K562 (cell line): Measurements from ENCODE around the gene ATAD3B. TPM values are rescaled to one million over a fixed set of nuclear protein-coding genes. Genes with fewer than 3 reads are reported as not detected.
"Not testable (repeated sequence)": the region's sequence is repeated elsewhere in the genome, so short reads cannot be mapped to it uniquely, and the experiment has no call there.

Experiments used
- ATAC-seq: fragments of 200-7000 bp; cut with Tn5 transposase; 3 replicates; pipeline ENCODE4 v1.9.1; 2020; ENCODE audit warnings: moderate library complexity
- BruUV-seq: library from RNA; stranded (reverse); fragments of 400-500 nt; replicated peaks from 2 replicates; lab custom pipeline; 2021; lab: Mats Ljungman, UMichigan
- CTCF ChIA-PET: fragments of 300-600 bp; formaldehyde crosslinking; extraction: SDS; loops from one replicate; lab custom pipeline; 2021; ENCODE audit warnings: low intra/inter-chr PET ratio; lab: Yijun Ruan, JAX
- POLR2A ChIA-PET: fragments of 300-600, 350-650 bp; sonication (Branson Sonifier 250); formaldehyde crosslinking; extraction: SDS; loops from one replicate; lab custom pipeline; 2021; ENCODE audit warnings: antibody characterized with exemption, inconsistent platforms; lab: Yijun Ruan, JAX
- DNase-seq, 4 experiments: peaks; one replicate each; pipeline versions ENCODE4 v3.0.0 to v3.0.0-alpha.2; 2011 to 2018; ENCODE audit warnings: low spot score in 3 of 4, mixed read lengths in 3 of 4; ENCODE audit errors: extremely low read depth in 1 of 4
- FAIRE-seq: peaks from 2 replicates; lab custom pipeline; 2011; peaks lifted over from hg19 to GRCh38; lab: Jason Lieb, UNC
- H2AFZ ChIP-seq: 2 replicates; pipeline ENCODE4 v1.6.0; 2011; ENCODE audit warnings: low read depth, low read length, control low read depth, inconsistent platforms
- H3K27ac ChIP-seq: fragments of 200-600 bp; 3 replicates; pipeline ENCODE4 v1.8.0; 2011; ENCODE audit warnings: low read depth, mild to moderate bottlenecking, control low read depth, inconsistent platforms, low read length, moderate library complexity, mixed read lengths; ENCODE audit errors: extremely low read depth
- H3K27me3 ChIP-seq, 2 experiments: fragments of 300-600 bp in 1 of 2; 2 replicates in 1 of 2; 3 replicates in 1 of 2; pipeline versions ENCODE4 v1.6.0 to v1.8.0; 2011; ENCODE audit warnings: inconsistent platforms in 2 of 2, low read length in 2 of 2, mild to moderate bottlenecking in 1 of 2, mixed read lengths in 1 of 2, moderate library complexity in 1 of 2; ENCODE audit not compliant: control insufficient read depth in 2 of 2, insufficient read depth in 2 of 2
- H3K36me3 ChIP-seq: fragments of 300-600 bp; 3 replicates; pipeline ENCODE4 v1.8.0; 2011; ENCODE audit warnings: mild to moderate bottlenecking, low read length, inconsistent platforms; ENCODE audit not compliant: control insufficient read depth, insufficient read depth
- H3K4me1 ChIP-seq, 2 experiments: fragments of 200-600 bp in 1 of 2; replicated peaks in 1 of 2; 2 replicates in 1 of 2; 3 replicates in 1 of 2; pipeline versions ENCODE4 v1.5.1 to v1.8.0; 2011; ENCODE audit warnings: inconsistent platforms in 2 of 2, low read length in 2 of 2, mild to moderate bottlenecking in 1 of 2, mixed read lengths in 1 of 2, moderate library complexity in 1 of 2; ENCODE audit not compliant: control insufficient read depth in 2 of 2, insufficient read depth in 2 of 2
- H3K4me2 ChIP-seq: 2 replicates; pipeline ENCODE4 v1.6.1; 2011; ENCODE audit warnings: low read length, control low read depth, inconsistent platforms, mixed read lengths; ENCODE audit not compliant: insufficient read depth
- H3K4me3 ChIP-seq: fragments of 200-600 bp; sonication (generic), shearing (Covaris generic); 2 replicates; pipeline ENCODE4 v1.5.1; 2016; ENCODE audit warnings: control low read depth, inconsistent platforms
- H3K79me2 ChIP-seq: fragments of 200-600 bp; 3 replicates; pipeline ENCODE4 v1.8.0; 2011; ENCODE audit warnings: low read length, inconsistent platforms; ENCODE audit not compliant: control insufficient read depth, insufficient read depth
- H3K9ac ChIP-seq, 2 experiments: 2 replicates each; pipeline versions ENCODE4 v1.6.0 to v1.6.1; 2011; ENCODE audit warnings: low read depth in 2 of 2, low read length in 2 of 2, control low read depth in 1 of 2, inconsistent platforms in 1 of 2, mild to moderate bottlenecking in 1 of 2, mixed read lengths in 1 of 2; ENCODE audit not compliant: insufficient read depth in 1 of 2
- H3K9me1 ChIP-seq: one replicate; pipeline ENCODE4 v1.6.0; 2011; ENCODE audit warnings: inconsistent platforms, mild to moderate bottlenecking, low read length, moderate library complexity; ENCODE audit not compliant: control insufficient read depth, insufficient read depth
- H3K9me3 ChIP-seq: replicated peaks from 2 replicates; pipeline ENCODE4 v1.5.1; 2011; ENCODE audit warnings: low read depth, low read length, inconsistent platforms; ENCODE audit not compliant: control insufficient read depth, insufficient read depth
- H4K20me1 ChIP-seq: replicated peaks from 2 replicates; pipeline ENCODE4 v1.6.1; 2011; ENCODE audit warnings: low read length, inconsistent platforms, mixed read lengths; ENCODE audit not compliant: control insufficient read depth, insufficient read depth
- POLR2G ChIP-seq: fragments of 200-400 bp; formaldehyde crosslinking; IDR thresholded peaks from 2 replicates; pipeline ENCODE4 v1.6.1; 2017; ENCODE audit warnings: low read depth, mild to moderate bottlenecking, antibody characterized with exemption, low read length, moderate library complexity
- WGBS: fragments of 100-300 bp; shearing (Covaris generic); methylation state at CpG from one replicate; pipeline ENCODE4 v1.1.6; 2016; ENCODE audit warnings: low coverage, mixed read lengths; ENCODE audit not compliant: insufficient coverage; ENCODE audit errors: missing lambda C conversion rate; 5-methylcytosine and 5-hydroxymethylcytosine counted together
- in situ Hi-C: fragments of 300-500 bp; cut with MboI; formaldehyde crosslinking; loops from 4 replicates; pipeline ENCODE4 v1.15.0; 2018; ENCODE audit warnings: inconsistent platforms, mixed read lengths
- intact Hi-C: fragments of 100-400 bp; cut with micrococcal nuclease; formaldehyde crosslinking; loops from 2 replicates; pipeline ENCODE4 v1.14.2; 2022
- polyA plus RNA-seq, 8 experiments: library from polyadenylated mRNA; depleted of rRNA in 4 of 8; stranded (reverse) in 5 of 8; unstranded in 3 of 8; fragments of >200 nt; fragmentation: Nextera tagmentation in 2 of 8; fragmentation: Illumina TruSeq in 1 of 8; extraction: Ambion mirVana in 2 of 8; extraction: Trizol in 1 of 8; gene quantifications; 2 replicates each; pipeline versions ENCODE4 v1.2.1 to v1.2.3, GENCODE V29; 2011 to 2014; ENCODE audit warnings: inconsistent platforms in 1 of 8, missing spikeins in 1 of 8
- total RNA-seq, 7 experiments: library from RNA; depleted of rRNA in 6 of 7; stranded (reverse); fragments of >200 nt in 6 of 7; fragmentation: Illumina TruSeq in 2 of 7; extraction: Trizol in 2 of 7; gene quantifications; 2 replicates each; pipeline versions ENCODE4 v1.2.1 to v1.2.3, GENCODE V29; 2011 to 2021; ENCODE audit warnings: low replicate concordance in 1 of 7
- TF ChIP-seq, protein P1 (sequence below): fragments of 450-650 bp; formaldehyde crosslinking; IDR thresholded peaks from 2 replicates; pipeline ENCODE4 v1.4.0; 2020; ENCODE audit warnings: mild to moderate bottlenecking, moderate library complexity

The ATAD3B gene
- total and polyA plus RNA-seq, 9 of the 15 experiments (the other 6 are each of a cell fraction or from before 2014, with no cell fraction given): 0.07 to 113 (median 27.7) TPM

DNA sequence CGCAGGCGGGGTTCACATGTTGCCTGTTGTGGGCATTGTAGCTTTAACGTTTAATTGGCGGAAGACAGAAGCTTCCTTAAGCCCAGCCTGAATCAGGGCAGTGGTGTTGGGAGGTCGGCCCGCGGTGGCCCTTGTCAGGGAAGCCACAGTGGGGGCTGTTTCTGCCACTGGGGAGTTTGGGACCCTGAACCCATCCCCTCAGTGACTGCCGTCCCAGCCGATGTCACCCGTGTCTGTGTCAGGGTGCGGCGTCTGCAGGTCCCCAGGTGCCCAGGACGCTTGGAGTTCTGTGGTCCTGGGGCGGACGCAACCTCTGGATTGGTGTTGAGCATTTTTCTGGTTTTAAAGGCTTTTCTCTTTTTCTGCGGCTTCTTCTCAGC is 8.9 kb downstream of the ATAD3B start:
- peaks cover 74% of the 10 kb centered on the region for H3K36me3 ChIP-seq
- CTCF ChIA-PET, H2AFZ ChIP-seq, BruUV-seq, ATAC-seq, H3K9me1 ChIP-seq, in situ Hi-C loops, intact Hi-C loops, H3K4me2 ChIP-seq, DNase-seq, H3K27ac ChIP-seq, H3K27me3 ChIP-seq, H4K20me1 ChIP-seq, H3K9me3 ChIP-seq, H3K9ac ChIP-seq, POLR2A ChIA-PET, H3K4me3 ChIP-seq, FAIRE-seq: not testable (repeated sequence)
- peaks cover 21% of the 10 kb centered on the region for H3K79me2 ChIP-seq
- 94% methylated on average over 15 of the region's 16 CpGs for WGBS
- H3K4me1 ChIP-seq: peaks cover 0 to 12% of the 10 kb centered on the region in 2 experiments; a peak in 1 of 5 replicates

DNA sequence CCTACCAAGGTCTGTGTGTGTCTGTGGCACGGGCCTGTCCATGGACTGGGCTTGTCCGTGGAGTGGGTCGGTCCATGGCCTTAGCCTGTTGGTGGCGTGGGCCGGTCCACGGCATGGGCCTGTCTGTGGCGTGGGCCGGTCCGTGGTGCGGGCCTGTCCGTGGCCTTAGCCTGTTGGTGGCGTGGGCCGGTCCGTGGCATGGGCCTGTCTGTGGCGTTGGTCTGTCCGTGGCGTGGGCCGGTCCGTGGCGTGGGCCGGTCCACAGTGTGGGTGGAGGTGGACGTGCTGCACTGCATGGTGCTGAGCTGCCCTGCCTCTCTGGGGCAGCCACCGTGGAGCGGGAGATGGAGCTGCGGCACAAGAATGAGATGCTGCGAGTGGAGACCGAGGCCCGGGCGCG is 10.2 kb downstream of the ATAD3B start:
- intact Hi-C loops: not testable (repeated sequence)
- WGBS: 100% methylated on average over 17 of the region's 30 CpGs
- TF ChIP-seq, protein P1, sequence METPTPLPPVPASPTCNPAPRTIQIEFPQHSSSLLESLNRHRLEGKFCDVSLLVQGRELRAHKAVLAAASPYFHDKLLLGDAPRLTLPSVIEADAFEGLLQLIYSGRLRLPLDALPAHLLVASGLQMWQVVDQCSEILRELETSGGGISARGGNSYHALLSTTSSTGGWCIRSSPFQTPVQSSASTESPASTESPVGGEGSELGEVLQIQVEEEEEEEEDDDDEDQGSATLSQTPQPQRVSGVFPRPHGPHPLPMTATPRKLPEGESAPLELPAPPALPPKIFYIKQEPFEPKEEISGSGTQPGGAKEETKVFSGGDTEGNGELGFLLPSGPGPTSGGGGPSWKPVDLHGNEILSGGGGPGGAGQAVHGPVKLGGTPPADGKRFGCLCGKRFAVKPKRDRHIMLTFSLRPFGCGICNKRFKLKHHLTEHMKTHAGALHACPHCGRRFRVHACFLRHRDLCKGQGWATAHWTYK: peak; percentile 63; the same call in 1 of the 2 replicates
- TF ChIP-seq POLR2G: peak; percentile 15; the same call in 1 of the 2 replicates
- TF ChIP-seq, all 486 proteins: peak for 2; not testable (repeated sequence) for 484
- H4K20me1 ChIP-seq, H3K4me3 ChIP-seq, FAIRE-seq, CTCF ChIA-PET, H2AFZ ChIP-seq, H3K9me1 ChIP-seq, in situ Hi-C loops, H3K9ac ChIP-seq, BruUV-seq, DNase-seq, H3K4me2 ChIP-seq, H3K27me3 ChIP-seq, H3K9me3 ChIP-seq, H3K27ac ChIP-seq, ATAC-seq: not testable (repeated sequence)
- Histone ChIP-seq H3K4me1 (peaks cover 0 to 11% of the 10 kb centered on the region in 2 experiments; a peak in 1 of 5 replicates), H3K36me3 (peaks cover 75% of the 10 kb centered on the region), H3K79me2 (peaks cover 15% of the 10 kb centered on the region)
- POLR2A ChIA-PET: interaction anchor here (0.7 kb wide), 1 partner anchor 135 kb away, joined by 3 read pairs; no protein-coding TSS in a partner anchor
